NOMO-1 treated with DMSO at 0.1 percent for 48 hours (cell line): ENCODE measurements around the gene ZNRF1.
"Not testable (repeated sequence)": the region's sequence is repeated elsewhere in the genome, so short reads cannot be mapped to it uniquely, and the experiment has no call there.

Experiments
- DNase-seq: peaks from one replicate; lab custom pipeline; 2025; ENCODE audit not compliant: unreplicated experiment; lab: John Stamatoyannopoulos, UW

The ZNRF1 gene

GRCh38 chr16:75026239-75026891, 27.5 kb downstream of the ZNRF1 start:
- DNase-seq, result not testable (repeated sequence)

GRCh38 chr16:75026892-75027391, 28.1 kb downstream of the ZNRF1 start:
- DNase-seq, result no peak

GRCh38 chr16:75027520-75028300, 28.9 kb downstream of the ZNRF1 start:
- no peak for DNase-seq

GRCh38 chr16:75028544-75029135, 29.8 kb downstream of the ZNRF1 start:
- DNase-seq, result no peak

- no peak for DNase-seq
These were observed 31.0 kb downstream of the ZNRF1 start for GRCh38 chr16:75029854-75030253.

GRCh38 chr16:75032655-75033054, 33.8 kb downstream of the ZNRF1 start:
- no peak for DNase-seq

GRCh38 chr16:75035410-75035968, 36.7 kb downstream of the ZNRF1 start:
- no peak for DNase-seq

GRCh38 chr16:75038036-75038858, 39.4 kb downstream of the ZNRF1 start:
- peak; percentile 32 for DNase-seq

GRCh38 chr16:75039941-75040340, 41.1 kb downstream of the ZNRF1 start:
- no peak for DNase-seq

- peak; percentile 89 for DNase-seq
These were observed 43.8 kb downstream of the ZNRF1 start for GRCh38 chr16:75042426-75043174.

- peak; percentile 35 for DNase-seq
These were observed 44.5 kb downstream of the ZNRF1 start for GRCh38 chr16:75043175-75043895.

GRCh38 chr16:75044800-75045361, 46.1 kb downstream of the ZNRF1 start:
- DNase-seq, result no peak

- no peak for DNase-seq
These were observed 46.6 kb downstream of the ZNRF1 start for GRCh38 chr16:75045424-75045823.

- no peak for DNase-seq
These were observed 49.2 kb downstream of the ZNRF1 start for GRCh38 chr16:75048054-75048453.

GRCh38 chr16:75048530-75048929, 49.7 kb downstream of the ZNRF1 start:
- no peak for DNase-seq

GRCh38 chr16:75052481-75053202, 53.8 kb downstream of the ZNRF1 start:
- no peak for DNase-seq

GRCh38 chr16:75053791-75054555, 55.1 kb downstream of the ZNRF1 start:
- DNase-seq, result no peak

- no peak for DNase-seq
These were observed 55.7 kb downstream of the ZNRF1 start for GRCh38 chr16:75054556-75054947.
